GM13976 (cell line): ENCODE results near the gene AGK.

Experiments used
- DNase-seq: peaks from one replicate; pipeline ENCODE4 v3.0.0; 2012; ENCODE audit warnings: low spot score
- CTCF ChIP-seq: IDR thresholded peaks from 2 replicates; pipeline ENCODE4 v1.5.1; 2012; ENCODE audit warnings: borderline replicate concordance, mild to moderate bottlenecking; ENCODE audit not compliant: insufficient read depth; ENCODE audit errors: extremely low read depth, missing control alignments, control extremely low read depth
- in situ Hi-C: fragments of 300-500 bp; cut with MboI; formaldehyde crosslinking; loops from one replicate; pipeline ENCODE4 v1.12.0; 2022; ENCODE audit warnings: low sequenced_read_pairs, mixed read lengths, inconsistent platforms; ENCODE audit not compliant: unreplicated experiment

Gene AGK

GRCh38 chr7:141691961-141692360 lies 140.8 kb downstream of the AGK start:
- DNase-seq: no peak
- no peak for TF ChIP-seq CTCF
- in situ Hi-C loops: no loop called here

- no peak for DNase-seq
- in situ Hi-C loops: no loop called here
- no peak for TF ChIP-seq CTCF
Measured at GRCh38 chr7:141693082-141693481, 141.9 kb downstream of the AGK start.

DNA sequence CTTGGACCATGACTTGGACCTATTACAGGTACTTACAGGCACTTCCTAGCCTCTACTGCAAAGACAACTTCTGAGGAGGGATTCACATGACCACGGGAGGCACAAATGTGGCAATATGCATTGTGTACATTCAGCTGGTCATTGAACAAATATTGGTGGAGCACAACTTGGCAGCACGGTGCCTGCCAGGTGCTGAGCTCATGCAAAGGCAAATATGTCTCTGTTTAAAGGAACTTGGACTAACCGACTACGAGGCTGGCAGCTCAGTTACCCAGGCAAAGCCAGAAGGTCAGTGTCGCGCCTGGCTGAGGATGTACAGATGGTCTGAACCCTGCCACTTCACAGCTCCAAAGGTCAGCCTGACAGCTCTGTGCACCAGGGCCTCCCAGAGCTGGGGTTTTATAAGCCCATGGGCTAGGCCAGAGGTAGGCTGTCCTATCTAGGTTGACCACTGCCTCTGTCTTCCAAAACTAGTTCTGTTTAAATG lies 144.6 kb downstream of the AGK start:
- TF ChIP-seq CTCF: no peak
- in situ Hi-C loops: no loop called here
- no peak for DNase-seq

GRCh38 chr7:141696348-141696747 lies 145.1 kb downstream of the AGK start:
- DNase-seq: no peak
- no peak for TF ChIP-seq CTCF
- in situ Hi-C loops: no loop called here

DNA sequence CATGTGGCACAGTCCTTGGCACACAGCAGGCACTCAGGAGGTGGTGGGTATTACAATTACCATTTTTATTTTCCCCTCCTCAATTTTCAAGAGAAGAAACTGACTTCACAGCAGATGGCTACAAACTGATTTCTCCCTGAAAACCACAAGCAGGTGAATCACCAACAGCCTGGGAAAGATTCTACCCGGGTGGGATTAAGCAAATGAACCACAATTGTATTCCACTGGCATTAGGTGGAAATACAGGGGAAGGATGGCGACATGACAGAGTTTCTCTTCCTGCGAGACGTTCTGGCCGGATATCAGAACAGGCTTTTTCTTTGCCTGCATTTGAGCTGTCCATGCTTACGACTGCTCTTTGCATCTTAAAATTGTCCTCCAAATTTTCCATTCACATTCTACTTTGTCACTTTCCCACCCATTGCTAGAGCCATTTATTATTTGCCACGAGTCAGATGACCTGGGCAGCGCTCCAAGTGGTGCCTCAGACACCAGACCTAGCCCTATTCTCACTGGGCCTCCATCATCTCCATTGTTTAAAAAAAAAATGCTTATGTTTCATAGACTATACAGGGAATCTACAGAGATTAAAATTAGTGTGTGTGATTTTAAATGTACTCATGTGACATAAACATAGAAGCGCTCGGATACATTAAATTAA lies 146.1 kb downstream of the AGK start:
- in situ Hi-C loops: no loop called here
- TF ChIP-seq CTCF: no peak
- no peak for DNase-seq

- no peak for DNase-seq
- no peak for TF ChIP-seq CTCF
- in situ Hi-C loops: no loop called here
Measured at GRCh38 chr7:141698247-141699015, 147.2 kb downstream of the AGK start.
